CD4-positive, alpha-beta T cell treated with Interleukin-15 for 4 hours (primary cell): Measurements from ENCODE around the gene THRB.

ENCODE experiments used
- DNase-seq: peaks from one replicate; pipeline ENCODE4 v3.0.0-alpha.2; 2020; ENCODE audit warnings: low spot score

Gene THRB

DNA sequence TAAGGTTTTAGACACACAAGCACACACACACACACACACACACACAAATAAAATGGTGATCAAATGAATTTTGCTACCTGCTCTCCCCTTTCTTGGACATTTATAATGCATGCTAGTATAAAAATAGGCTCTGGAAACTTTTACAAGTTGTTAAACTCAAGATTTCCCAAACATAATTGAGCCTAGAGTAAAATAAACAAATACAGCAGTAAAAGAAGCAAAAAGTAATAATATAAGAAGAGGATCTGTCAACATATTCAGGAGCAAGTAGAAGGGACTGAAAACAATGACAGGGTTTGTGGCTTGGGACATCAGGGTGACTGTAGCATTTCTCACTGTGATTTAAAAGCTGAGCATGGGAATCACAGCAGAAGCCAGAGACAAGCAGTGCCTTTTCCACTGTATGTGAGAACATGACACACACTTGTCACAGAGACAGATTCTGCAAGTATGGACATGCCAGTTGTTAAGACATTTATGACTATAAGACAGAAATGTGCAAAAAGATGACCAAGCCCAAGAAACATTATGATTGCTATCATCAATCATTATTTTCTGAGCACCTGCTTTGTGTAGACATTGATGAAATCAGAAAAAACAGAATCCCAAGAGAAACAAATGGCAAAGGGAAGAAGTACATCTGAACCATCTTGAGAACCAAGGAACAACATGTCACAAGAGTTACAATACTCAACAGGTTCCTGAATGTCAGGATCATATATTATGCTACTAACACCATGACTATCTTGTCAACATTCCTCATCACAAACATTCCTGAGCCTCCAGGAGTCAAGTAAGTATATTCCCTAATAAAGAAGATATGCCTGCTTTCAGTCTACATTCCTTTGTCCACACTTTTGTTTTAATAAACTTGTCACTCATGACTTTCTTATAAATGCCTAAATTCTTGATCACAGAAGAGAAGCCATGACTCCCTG, 7.1 kb downstream of the THRB start:
- no peak for DNase-seq

DNA sequence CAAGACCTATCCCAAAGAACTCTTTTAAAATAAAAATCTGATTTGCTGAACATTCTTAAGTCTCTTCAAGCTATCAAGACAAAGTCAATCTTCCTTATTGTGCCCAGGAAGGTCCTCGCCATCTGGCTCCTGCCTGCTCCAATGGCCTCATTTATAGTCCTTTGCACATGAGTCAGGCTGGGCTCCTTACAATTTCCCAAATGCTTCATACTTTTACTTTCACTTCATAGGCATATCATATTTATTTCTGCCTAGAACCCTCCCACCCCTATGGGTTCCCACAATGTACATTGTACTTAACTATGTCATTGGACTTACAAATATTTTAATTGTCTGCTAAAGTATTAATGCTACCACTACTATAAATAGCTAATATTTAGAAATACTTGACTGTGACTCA, 9.1 kb downstream of the THRB start:
- no peak for DNase-seq

DNA sequence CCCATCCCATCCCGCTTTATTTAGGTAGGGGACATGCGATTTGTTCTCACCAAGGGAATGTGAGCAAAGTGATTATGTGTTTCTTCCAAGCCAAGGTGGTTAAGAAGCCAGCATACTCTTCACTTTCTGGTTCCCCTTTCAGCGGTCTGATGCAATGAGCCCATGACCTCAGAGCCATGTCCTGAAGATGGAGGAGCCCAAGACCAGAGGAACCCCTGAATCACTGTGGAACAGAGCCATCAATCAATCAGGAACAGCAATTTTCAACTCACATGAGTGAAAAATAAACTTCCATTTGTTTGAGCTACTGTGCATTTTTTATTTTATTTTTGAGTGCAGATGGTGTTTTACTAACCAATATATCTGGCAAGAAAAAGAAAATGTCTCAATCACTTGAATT, 10.8 kb downstream of the THRB start:
- DNase-seq: no peak

DNA sequence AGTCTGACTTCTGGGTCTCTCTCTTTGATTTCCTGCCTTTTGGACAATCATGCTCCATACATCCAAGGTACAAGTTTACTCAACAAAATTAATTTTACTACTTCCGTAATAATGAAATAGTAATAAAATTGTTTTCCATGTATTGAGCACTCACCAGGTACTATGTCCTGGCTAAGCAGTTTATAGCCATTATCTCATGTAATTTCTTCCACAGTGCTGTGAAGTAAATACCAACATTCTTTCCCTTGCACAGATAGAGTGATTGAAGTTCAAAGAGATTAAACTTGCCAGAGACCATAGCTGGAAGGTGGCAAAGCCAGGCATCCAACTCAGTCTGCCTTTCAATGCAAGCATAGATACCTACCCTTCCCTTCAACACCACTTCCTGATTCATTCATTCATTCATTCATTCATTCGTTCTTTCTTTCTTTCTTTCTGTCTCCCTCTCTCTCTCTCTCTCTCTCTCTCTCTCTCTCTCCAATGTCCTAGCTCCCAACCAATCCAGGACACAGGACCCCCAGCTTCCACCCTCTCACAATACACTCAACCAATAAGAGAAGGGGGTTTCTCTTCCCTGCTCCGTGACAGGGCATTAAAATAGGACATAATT, 12.4 kb downstream of the THRB start:
- DNase-seq: no peak

DNA sequence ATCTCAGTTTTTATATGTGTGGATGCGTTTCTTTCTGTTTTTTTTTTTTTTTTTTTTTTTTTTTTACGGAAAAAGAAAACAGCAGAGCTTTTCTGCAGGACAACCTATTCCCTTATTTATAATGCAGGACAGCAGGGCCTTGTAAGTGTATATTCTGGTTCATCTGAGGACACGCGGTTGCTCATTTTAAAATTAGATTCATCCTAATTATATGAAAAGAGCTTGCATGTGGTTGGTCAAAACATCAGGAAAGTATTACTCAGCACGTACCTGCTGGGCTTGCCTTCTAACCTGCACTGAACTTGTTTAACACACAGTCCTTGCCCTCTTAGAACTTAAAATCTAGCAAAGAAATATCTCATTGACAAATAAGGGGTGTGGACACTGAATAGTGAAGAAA, 13.5 kb downstream of the THRB start:
- DNase-seq: no peak

DNA sequence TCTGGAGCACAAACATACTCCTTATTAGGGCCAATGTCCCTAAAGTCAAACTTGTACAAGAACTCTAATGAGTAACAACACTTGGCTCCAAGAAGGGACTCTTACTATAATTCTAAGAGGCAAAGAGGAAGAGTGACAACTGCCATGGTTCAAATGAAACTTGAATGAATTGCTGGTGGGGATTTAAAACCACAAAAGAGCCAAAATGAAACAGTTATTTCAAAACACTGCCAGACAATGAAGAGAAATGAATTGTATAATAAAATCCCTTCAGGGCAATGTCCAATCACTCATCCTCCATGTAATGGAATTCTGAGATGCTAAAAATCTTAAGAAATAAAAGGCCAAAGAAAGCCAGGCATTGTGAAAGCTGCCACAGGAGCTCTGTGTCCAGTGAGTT, 14.2 kb downstream of the THRB start:
- DNase-seq: no peak

DNA sequence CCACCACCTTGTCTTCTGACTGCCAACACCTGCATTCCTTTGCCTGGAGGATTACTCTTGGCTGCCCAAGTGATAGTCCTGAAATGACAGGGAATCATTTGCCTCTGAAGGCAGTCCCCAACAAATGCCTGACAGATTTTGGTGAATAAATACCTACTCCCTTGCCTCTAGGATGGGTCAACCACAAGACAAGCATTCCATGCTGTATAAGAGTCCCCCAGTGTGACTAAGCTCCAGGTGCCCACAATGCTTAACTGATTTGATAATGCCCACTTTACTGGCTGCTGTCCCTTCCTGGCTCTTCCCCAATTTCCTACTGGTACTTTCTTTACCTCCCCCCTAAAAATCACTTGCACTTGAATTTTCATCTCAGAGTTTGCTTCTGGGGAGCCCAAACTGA, 14.8 kb downstream of the THRB start:
- no peak for DNase-seq

DNA sequence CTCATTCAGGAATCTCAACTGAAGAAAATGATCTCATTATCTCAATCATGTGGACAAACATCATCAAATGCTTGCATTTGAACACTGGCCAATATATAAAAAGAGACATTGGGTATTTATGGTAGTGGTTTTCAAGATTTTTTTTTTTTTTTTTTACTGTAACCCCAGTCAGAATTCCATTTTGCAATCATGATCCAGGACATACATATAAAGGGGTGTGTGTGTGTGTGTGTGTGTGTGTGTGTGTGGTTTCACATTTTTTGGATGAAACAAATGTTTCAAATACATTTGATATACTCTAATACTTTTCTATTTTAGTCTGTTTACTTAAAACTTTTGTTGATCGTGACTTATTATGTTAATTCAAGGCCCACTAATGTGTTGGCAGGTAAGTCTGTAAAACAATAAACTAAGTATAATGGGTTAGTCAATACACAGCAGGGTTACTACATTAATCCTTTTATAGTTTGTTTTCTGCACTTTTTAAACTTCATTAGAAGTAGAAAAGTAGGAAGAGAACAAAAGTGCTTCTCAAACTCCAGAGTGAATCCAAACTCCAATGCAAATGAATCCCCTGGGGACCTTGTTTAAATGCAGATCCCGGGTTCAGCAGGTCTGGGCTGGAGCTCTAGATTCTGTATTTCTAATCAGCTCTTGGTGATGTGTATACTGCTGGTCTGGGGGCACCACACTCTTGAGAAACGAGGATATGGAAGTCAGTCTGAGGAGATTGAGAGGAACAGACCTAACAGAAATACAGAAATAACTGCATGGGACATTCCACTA, 17.6 kb downstream of the THRB start:
- DNase-seq: no peak

DNA sequence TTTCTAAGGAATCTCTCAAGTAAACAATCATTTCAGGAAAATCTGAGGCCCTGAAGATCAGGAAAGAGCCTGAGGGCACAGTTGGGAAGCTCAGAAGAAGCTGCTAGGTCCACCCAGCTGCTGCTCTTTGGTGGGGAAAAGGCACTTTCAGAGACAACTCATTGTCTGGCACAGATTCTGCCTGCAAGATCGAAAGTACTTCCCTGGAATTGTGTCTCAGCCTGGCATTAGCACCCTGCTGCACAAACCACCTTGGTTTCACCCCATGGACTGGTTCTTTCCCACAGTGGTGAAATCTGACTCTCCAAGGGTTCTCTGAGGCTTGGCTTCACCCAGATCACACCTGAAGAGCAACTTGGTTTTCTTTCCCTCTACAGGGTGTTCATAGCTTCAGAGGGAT, 18.7 kb downstream of the THRB start:
- DNase-seq: no peak

DNA sequence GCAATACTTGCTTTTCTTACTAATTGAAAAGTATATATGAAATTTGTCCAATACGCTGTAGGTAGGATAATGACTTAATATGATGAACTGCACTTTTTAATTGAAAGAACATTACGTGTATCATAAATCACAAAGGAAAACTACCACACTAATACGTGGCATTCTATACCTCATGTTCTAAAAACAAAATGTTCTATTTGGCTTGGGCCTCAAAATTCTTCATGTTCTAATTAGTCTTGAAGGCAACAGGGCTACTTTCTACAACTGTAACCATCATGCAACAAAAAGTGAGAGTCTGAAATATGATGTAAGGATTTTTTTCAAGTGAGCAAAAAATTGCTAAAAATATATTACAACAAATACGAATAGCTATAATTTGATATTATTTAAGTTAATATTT, 19.8 kb downstream of the THRB start:
- no peak for DNase-seq

DNA sequence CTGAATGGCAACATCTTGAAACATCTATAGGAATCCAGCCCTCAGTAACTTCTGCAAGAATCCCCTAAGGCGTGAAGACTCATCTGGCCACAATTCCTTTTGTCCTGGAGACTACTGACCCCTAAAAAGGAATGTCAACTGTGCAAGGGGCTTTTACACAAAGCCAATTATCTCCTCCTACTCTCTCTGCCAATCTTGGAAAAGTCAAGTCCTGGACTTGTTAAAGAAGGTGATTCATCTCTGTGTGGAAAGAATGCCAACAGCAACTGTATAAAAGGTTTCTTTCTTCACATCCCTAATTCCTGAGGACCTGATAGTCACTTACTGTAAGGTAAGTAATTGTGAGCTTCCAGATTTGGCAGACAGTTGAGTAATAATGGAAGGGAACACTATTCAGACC, 22.3 kb downstream of the THRB start:
- no peak for DNase-seq

DNA sequence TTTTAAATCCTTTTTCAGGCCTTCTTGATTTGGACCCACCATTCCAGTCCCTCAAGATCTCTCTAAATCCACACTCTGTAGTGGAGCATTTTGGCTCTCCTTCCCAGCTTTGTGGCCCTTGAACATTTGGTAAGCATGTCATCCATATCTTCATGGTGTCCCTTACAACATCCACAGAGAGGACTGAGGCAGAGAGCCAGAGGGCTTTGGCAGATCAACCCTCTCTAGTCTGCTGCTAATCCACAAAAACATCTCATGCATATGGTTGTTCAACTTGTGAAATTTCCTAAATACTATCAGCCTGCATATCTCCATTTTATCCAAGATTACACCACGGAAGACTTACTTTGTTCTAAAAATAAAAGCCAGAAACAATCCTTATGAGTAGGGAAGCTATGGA, 23.2 kb downstream of the THRB start:
- DNase-seq: no peak

DNA sequence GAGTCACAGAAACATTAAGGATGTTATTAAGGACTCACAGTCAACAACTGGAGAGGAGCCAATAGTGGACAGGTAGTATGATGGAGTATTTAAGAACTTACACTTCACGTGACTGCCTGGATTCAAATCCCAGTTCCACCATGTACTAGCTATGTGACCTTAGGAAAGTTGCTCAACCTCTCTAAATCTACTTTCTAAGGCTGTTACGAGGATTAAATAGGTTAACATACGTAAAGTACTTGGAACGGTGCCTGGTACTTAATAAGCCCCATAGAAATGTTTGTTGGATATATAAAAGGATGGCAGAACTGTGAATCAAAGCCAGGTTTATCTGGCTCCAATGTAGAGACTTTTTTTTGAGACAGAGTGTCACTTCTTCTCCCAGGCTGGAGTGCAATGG, 24.4 kb downstream of the THRB start:
- DNase-seq: no peak

DNA sequence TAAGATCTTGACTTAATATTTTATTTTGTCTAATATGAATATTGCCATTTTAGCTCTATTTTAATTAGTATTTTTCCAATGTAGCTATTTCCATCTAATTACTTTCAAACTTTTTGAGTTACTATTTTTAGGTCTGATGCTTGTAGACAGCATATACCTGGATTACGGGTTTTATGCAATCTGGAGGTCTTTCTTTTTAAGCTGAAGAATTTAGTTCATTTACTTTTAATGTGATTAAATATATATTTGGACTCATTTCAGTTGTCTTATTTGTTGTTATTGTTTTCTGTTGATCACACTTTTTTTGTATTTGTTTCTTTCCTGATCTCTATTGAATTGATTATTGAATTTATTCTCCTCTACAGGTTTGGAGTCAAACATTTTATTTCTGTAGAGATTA, 30.3 kb downstream of the THRB start:
- no peak for DNase-seq

DNA sequence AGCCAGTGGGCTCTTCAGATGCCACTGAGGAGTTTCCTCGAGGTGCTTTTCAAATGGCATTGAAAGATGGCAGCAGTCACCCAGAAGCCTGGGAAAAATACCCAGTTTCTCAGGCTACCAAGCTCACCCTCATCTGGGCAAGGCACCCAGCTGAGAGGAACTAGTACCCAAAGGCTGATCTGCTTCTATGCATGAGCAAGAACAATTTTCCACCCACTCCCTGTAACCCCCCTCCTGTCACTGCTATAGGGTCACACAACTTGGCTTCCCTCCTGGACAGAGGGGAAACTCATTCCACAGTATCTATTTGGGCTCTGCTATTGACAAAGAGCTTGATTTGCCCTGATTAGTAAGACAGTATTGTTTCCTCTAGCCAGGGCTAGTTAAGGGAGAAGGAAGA, 31.9 kb downstream of the THRB start:
- no peak for DNase-seq

DNA sequence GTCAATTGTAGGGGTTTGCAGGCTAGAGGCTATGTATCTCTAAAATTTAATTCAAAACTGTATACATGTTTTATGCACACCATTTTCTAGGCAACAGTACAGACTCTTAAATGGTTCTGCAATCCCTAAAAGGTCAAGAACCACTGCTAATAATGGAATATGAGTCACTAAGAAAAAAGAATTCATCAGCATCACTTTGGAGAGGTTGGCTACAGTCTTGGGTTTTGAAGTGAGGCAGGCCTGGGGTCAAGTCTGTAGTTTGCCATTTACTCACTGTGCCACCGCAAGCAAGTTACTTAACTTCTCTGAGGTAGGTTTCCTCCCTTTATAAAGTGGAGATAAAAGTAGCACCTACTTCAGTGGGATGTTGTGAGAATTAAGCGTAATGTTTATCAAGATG, 33.7 kb downstream of the THRB start:
- no peak for DNase-seq

DNA sequence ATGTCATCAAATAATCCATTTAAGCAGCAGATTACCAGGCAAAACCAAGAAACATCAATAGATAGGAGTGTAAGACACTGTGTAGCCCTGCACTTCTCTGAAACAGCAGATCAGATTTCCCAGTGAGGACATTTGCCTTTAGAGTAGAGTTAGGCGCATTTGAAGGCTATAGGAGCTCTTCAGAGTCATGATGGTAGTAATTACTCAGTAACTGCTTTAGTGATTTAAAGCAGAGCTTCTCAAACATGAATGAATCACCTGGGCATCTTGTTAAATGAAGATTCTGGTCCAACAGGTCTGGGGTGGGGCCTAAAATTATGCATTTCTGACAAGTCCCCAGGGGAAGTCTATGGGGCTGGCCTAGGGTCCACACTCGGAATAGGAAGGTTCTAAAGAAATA, 36.9 kb downstream of the THRB start:
- no peak for DNase-seq

DNA sequence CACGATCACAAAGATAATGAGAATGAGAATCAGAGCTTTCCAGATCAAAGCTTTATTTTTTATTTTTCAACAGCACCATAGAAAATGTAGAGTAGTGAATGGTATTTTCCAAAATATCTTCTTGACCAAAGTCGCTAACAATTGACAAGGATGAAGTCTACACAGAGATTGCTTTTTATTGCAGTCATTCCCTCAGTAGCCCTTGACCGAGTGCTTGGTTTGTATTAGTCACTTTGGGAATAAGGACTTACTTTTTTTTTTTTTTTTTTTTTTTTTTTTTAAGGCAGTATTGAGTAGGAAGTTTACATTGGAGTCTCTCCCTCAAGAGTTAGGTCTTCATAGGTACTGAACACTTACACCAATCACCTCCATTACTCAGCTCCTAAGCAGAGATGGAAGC, 39.8 kb downstream of the THRB start:
- no peak for DNase-seq

DNA sequence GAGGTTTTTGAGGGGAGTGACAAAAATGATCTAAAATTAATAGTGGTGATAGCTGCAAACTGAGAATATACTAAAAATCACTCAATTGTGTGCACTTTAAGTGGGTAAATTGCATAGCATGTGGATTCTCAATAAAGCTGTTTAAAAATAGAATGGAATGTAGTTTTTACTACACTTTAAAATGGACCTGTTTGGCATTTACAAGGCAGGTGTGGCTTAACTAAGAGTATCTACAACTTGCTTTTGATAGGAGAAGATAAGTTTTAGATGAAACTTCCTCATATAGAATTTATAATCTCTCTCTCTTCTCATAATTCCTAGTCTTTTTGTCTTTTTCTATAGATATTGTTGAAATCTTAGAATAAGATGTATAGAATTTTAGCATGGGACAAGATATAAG, 40.3 kb downstream of the THRB start:
- DNase-seq: no peak

DNA sequence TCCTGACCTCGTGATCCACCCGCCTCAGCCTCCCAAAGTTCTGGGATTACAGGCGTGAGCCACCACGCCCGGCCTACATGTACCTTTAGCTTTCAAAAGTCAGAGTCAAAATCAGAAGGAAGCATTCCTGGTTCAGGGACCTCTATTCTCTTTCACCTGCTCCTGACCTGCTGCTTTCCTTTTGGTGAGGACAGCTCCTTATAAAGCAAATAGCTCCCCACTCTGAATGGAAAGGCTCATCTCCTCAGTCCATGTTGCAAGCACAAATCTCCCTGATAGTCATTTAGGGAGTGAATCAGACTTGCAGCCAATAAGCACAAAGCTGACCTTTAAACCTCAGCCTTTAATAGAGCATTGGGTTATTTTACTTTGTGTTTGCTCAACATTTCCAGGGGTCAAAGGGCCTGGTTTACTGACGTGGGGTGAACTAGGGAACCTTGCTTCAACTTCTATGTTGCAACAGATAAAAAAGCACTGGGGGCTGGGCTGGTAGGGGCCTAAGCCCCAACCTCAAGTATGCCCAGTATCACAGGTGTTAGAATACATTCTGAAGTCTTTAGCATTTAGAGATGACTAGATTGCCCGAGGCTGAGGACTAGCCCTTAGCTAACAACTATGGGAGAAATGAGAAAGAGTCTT, 43.1 kb downstream of the THRB start:
- DNase-seq: no peak

DNA sequence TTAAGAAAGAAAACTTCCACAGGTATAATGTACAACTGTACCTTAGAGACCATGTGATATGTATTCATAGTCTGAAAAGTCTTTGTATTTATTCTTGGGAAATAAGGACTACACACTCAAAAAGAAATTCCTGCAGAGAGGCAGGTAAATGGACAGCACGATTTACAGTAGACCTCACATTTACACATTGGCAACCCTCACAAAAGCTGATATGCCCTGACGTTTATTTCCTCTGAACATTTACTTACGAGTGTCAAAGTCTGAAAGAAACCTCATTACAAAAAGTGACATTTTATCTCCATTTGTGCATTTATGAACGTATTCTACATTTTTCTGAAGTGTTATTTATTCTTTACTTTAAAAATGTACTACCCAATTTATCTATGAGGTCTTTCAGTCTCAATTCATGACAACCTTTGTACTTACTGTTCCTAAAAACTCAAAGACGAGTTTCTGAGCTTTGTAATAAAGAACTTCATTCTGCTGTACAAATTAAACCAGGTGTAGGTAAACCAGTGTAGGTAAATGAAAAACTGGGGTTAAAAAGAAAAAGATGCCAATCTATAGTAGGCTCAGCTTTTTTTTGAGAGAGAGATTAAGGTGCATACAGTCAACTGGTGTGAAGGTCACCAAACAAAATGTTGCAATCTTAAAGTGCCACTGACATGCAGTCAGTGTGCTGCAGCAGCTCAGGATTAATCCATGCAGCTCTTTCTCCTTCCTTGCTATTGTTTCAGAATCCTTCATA, 44.3 kb downstream of the THRB start:
- DNase-seq: no peak

DNA sequence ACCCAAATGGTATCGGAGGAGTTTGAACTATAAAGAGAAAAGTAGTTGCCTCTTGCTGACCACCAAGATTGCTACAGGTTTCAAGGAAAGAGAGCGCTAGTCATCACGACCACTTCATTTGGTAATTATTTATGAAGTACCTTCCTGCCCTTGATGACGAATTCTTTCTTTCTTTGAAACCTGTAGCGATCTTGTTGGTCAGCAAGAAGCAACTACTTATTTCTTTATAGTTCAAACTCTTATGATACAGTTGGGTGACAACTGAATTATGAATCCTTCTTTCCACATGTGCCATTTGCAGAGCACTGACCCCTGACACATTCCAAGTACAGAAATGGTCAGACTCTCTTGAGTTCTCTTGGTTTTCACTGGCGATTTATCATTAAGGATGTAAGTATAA, 46.8 kb downstream of the THRB start:
- DNase-seq: no peak
